Keratinocyte (primary cell): ENCODE measurements around the gene ALG6. TPM values are rescaled to one million over a fixed set of nuclear protein-coding genes. Genes with fewer than 3 reads are reported as not detected.

Source experiments
- DNase-seq: peaks from one replicate; pipeline ENCODE4 v3.0.0-alpha.2; 2011; ENCODE audit warnings: low read depth, missing footprints, low spot score
- FAIRE-seq: peaks from 2 replicates; lab custom pipeline; 2011; peaks lifted over from hg19 to GRCh38; lab: Jason Lieb, UNC
- H2AFZ ChIP-seq: 2 replicates; pipeline ENCODE4 v1.6.0; 2012; ENCODE audit warnings: low read length, control low read depth, inconsistent platforms; ENCODE audit not compliant: control insufficient read depth
- H3K27ac ChIP-seq: 2 replicates; pipeline ENCODE4 v1.5.1; 2011; ENCODE audit warnings: low read length; ENCODE audit not compliant: control insufficient read depth, insufficient read depth
- H3K27me3 ChIP-seq: 3 replicates; pipeline ENCODE4 v1.6.0; 2011; ENCODE audit warnings: low read length; ENCODE audit not compliant: control insufficient read depth, insufficient read depth; ENCODE audit errors: extremely low read depth
- H3K36me3 ChIP-seq, 2 experiments: 2 replicates in 1 of 2; 3 replicates in 1 of 2; pipeline ENCODE4 v1.5.1; 2011; ENCODE audit warnings: low read length in 2 of 2, mild to moderate bottlenecking in 1 of 2; ENCODE audit not compliant: control insufficient read depth in 2 of 2, insufficient read depth in 2 of 2; ENCODE audit errors: extremely low read depth in 1 of 2
- H3K4me1 ChIP-seq: 3 replicates; pipeline ENCODE4 v1.5.1; 2011; ENCODE audit warnings: low read length; ENCODE audit not compliant: control insufficient read depth, insufficient read depth; ENCODE audit errors: extremely low read depth
- H3K4me2 ChIP-seq: 3 replicates; pipeline ENCODE4 v1.6.0; 2011; ENCODE audit warnings: low read depth, low read length; ENCODE audit not compliant: control insufficient read depth, insufficient read depth; ENCODE audit errors: extremely low read depth
- H3K4me3 ChIP-seq, 3 experiments: fragments of 200-600 bp in 1 of 3; sonication (generic) in 1 of 3; 2 replicates in 2 of 3; 3 replicates in 1 of 3; pipeline ENCODE4 v1.5.1; 2011 to 2016; ENCODE audit warnings: low read length in 3 of 3, mild to moderate bottlenecking in 3 of 3, control low read depth in 2 of 3, inconsistent platforms in 1 of 3, low read depth in 1 of 3, mixed read lengths in 1 of 3, mixed run types in 1 of 3, moderate library complexity in 1 of 3; ENCODE audit not compliant: control insufficient read depth in 2 of 3, insufficient read depth in 2 of 3; ENCODE audit errors: extremely low read depth in 1 of 3
- H3K79me2 ChIP-seq: 2 replicates; pipeline ENCODE4 v1.6.0; 2012; ENCODE audit warnings: low read length; ENCODE audit not compliant: control insufficient read depth, insufficient read depth
- H3K9ac ChIP-seq: 3 replicates; pipeline ENCODE4 v1.6.0; 2011; ENCODE audit warnings: low read length; ENCODE audit not compliant: control insufficient read depth, insufficient read depth; ENCODE audit errors: extremely low read depth
- H3K9me1 ChIP-seq: 3 replicates; pipeline ENCODE4 v1.6.0; 2011; ENCODE audit warnings: low read length; ENCODE audit not compliant: control insufficient read depth, insufficient read depth; ENCODE audit errors: extremely low read depth
- H3K9me3 ChIP-seq: 2 replicates; pipeline ENCODE4 v1.5.1; 2012; ENCODE audit warnings: low read depth, low read length; ENCODE audit not compliant: control insufficient read depth
- H4K20me1 ChIP-seq: 3 replicates; pipeline ENCODE4 v1.6.0; 2011; ENCODE audit warnings: low read length; ENCODE audit not compliant: control insufficient read depth, insufficient read depth; ENCODE audit errors: extremely low read depth
- EZH2 ChIP-seq: IDR thresholded peaks from one replicate; pipeline ENCODE4 v1.6.1; 2012; ENCODE audit warnings: inconsistent platforms, mild to moderate bottlenecking, low read length, moderate library complexity
- dilution Hi-C: fragments of 300-500 bp; cut with MboI; formaldehyde crosslinking; loops from one replicate; pipeline ENCODE4 v1.7.0; 2020; ENCODE audit warnings: low sequenced_read_pairs; ENCODE audit not compliant: extremely low pct_ligation_motif_present
- polyA plus RNA-seq, 5 experiments: library from polyadenylated mRNA; depleted of rRNA in 3 of 5; stranded (reverse) in 3 of 5; stranded (forward) in 1 of 5; unstranded in 1 of 5; fragments of >200 nt; gene quantifications; 1 replicate in 1 of 5; 2 replicates in 3 of 5; 3 replicates in 1 of 5; pipeline versions ENCODE4 v1.2.1 to v1.2.3, GENCODE V29; 2011 to 2012; ENCODE audit warnings: missing spikeins in 2 of 5, low read depth in 1 of 5, low replicate concordance in 1 of 5
- TF ChIP-seq, protein P1 (sequence below), 3 experiments: IDR thresholded peaks in 1 of 3; conservative IDR thresholded peaks in 1 of 3; optimal IDR thresholded peaks in 1 of 3; 2 replicates in 2 of 3; 3 replicates in 1 of 3; pipeline versions ENCODE3 to v1.5.1; 2011; ENCODE audit warnings: low read length in 3 of 3, mild to moderate bottlenecking in 3 of 3, moderate library complexity in 2 of 3, control low read depth in 1 of 3, inconsistent platforms in 1 of 3; ENCODE audit not compliant: insufficient read depth in 2 of 3; ENCODE audit errors: extremely low read depth in 1 of 3

The ALG6 gene
- polyA plus RNA-seq, 1 donor (not counting 4 experiments of a cell fraction or from before 2014, with no cell fraction given) = 20.5 TPM

DNA sequence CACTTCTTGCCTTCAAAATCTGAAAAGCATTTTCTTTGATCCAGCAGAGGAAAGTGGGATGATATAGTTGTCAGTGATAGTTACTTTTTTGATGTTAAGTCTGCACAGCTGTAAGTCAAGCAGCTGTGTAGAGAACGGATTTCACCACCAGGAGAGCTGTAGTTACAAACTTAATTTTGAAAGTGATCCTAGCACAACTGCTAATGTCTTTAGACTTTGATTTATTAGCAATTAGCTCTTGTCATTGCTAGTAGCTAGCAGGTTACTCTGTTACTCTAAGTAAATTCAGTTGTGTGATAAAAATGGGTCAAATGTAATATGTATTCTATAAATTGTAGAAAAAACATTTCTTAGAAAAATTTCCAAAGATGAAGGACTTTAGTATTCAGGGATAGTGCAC is 46.0 kb downstream of the ALG6 start:
- DNase-seq (no peak), FAIRE-seq (no peak)
- Histone ChIP-seq H4K20me1 (no peaks in the 10 kb centered on the region), H3K4me1 (no peaks in the 10 kb centered on the region), H3K9me1 (no peaks in the 10 kb centered on the region), H3K27ac (no peak overlapping the region), H3K4me2 (no peak overlapping the region), H3K4me3 (no peak overlapping the region), H3K79me2 (no peaks in the 10 kb centered on the region), H3K9ac (no peak overlapping the region), H3K36me3 (no peaks in the 10 kb centered on the region), H3K27me3 (no peaks in the 10 kb centered on the region), H2AFZ (no peak overlapping the region), H3K9me3 (no peaks in the 10 kb centered on the region)
- TF ChIP-seq, protein P1, sequence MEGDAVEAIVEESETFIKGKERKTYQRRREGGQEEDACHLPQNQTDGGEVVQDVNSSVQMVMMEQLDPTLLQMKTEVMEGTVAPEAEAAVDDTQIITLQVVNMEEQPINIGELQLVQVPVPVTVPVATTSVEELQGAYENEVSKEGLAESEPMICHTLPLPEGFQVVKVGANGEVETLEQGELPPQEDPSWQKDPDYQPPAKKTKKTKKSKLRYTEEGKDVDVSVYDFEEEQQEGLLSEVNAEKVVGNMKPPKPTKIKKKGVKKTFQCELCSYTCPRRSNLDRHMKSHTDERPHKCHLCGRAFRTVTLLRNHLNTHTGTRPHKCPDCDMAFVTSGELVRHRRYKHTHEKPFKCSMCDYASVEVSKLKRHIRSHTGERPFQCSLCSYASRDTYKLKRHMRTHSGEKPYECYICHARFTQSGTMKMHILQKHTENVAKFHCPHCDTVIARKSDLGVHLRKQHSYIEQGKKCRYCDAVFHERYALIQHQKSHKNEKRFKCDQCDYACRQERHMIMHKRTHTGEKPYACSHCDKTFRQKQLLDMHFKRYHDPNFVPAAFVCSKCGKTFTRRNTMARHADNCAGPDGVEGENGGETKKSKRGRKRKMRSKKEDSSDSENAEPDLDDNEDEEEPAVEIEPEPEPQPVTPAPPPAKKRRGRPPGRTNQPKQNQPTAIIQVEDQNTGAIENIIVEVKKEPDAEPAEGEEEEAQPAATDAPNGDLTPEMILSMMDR (optimal IDR thresholded peaks at IDR 0.05 in 1 of 3, IDR thresholded peaks at IDR 0.05 in 1 of 3, conservative IDR thresholded peaks at IDR 0.05 in 1 of 3; ENCODE audit: extremely low read depth in 1 of 3, insufficient read depth in 2 of 3, low read length in 3 of 3) = no peak
- no peak for TF ChIP-seq EZH2
- dilution Hi-C loops = no loop called here

DNA sequence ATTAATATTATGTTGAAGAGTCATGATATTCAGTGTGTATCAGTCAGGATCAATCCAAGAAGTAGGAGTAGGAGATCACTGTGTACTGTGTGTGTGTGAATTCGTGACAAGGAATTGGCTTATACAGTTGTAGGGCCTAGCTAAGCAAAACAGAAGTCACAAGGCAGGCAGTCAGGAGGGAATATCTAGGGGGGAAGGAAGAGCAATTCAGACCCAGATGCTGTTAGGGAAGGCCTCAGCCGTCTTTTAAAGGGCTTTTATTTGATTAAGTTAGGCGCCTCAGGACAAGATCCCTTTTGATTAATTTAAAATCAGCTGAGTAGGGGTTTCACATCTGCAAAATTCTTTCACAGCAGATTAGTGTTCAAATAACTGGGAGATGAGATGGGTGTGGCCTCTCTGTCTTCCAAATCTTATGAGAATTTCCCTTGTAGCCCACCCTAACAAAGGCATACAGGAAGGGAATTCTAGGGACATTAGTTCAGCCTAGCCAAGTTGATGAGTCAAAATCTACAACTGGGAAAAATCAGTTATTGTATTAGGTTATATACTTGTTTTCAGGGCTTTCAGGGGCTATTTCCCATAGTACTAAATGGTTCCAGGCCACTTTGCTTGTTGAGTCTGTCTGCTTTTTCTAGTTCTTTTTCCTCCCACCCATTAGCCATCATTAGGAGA is 47.4 kb downstream of the ALG6 start:
- no peaks in the 10 kb centered on the region for H3K36me3 ChIP-seq
- FAIRE-seq (no peak), DNase-seq (no peak)
- no peaks in the 10 kb centered on the region for H3K79me2 ChIP-seq
- H2AFZ ChIP-seq = no peak overlapping the region
- H3K4me3 ChIP-seq = no peak overlapping the region
- no peak overlapping the region for H3K4me2 ChIP-seq
- H3K9ac ChIP-seq = no peak overlapping the region
- H3K4me1 ChIP-seq = no peaks in the 10 kb centered on the region
- dilution Hi-C loops = no loop called here
- H3K9me1 ChIP-seq = no peaks in the 10 kb centered on the region
- no peaks in the 10 kb centered on the region for H4K20me1 ChIP-seq
- no peaks in the 10 kb centered on the region for H3K9me3 ChIP-seq
- no peaks in the 10 kb centered on the region for H3K27me3 ChIP-seq
- no peak for TF ChIP-seq EZH2
- TF ChIP-seq, protein P1 (optimal IDR thresholded peaks at IDR 0.05 in 1 of 3, IDR thresholded peaks at IDR 0.05 in 1 of 3, conservative IDR thresholded peaks at IDR 0.05 in 1 of 3; ENCODE audit: extremely low read depth in 1 of 3, insufficient read depth in 2 of 3, low read length in 3 of 3) = no peak
- no peak overlapping the region for H3K27ac ChIP-seq
